Measurements from ENCODE around the gene DDC. TPM values are rescaled to one million over a fixed set of nuclear protein-coding genes. Genes with fewer than 3 reads are reported as not detected.

Gene DDC
- total RNA-seq, 2 donors from 2014 or later = 85.4 to 90.2 TPM

DNA sequence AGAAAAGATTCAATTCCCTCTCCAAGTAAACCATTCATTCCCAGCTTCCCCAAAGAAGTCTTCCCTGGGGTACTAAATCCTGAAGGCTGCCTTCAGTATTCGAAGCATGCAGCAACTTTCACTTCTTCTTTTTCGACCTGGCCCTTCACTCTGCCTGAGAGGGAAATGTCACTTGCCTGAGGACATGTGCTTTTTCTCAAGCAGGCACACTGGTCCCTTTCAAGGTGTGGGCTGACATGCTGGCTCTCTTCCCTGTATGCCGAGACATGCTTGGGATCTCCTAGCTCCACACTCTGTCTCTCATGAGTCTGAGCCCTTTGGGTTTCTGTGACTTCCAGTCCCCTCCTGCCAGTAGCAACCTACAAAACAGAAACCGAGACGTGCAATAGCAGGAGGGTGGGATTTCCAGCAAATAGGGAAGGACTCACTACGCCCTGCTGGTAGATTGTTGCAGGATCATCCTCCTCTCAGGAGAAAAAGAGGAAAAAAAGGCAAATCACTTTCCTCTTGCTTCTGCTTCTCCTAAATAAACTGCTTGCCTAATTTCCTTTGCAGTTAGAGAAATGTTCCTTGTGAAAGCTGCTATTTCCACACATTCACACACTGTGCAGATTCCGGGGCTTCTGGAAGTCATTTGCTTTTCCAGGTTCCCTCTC is 148.6 kb downstream of the DDC start:
- no peaks in the 10 kb centered on the region for H3K36me3 ChIP-seq
- H3K27me3 ChIP-seq = no peaks in the 10 kb centered on the region
- H3K4me3 ChIP-seq = no peak overlapping the region
- no peak overlapping the region for H3K27ac ChIP-seq
- TF ChIP-seq, protein P1, sequence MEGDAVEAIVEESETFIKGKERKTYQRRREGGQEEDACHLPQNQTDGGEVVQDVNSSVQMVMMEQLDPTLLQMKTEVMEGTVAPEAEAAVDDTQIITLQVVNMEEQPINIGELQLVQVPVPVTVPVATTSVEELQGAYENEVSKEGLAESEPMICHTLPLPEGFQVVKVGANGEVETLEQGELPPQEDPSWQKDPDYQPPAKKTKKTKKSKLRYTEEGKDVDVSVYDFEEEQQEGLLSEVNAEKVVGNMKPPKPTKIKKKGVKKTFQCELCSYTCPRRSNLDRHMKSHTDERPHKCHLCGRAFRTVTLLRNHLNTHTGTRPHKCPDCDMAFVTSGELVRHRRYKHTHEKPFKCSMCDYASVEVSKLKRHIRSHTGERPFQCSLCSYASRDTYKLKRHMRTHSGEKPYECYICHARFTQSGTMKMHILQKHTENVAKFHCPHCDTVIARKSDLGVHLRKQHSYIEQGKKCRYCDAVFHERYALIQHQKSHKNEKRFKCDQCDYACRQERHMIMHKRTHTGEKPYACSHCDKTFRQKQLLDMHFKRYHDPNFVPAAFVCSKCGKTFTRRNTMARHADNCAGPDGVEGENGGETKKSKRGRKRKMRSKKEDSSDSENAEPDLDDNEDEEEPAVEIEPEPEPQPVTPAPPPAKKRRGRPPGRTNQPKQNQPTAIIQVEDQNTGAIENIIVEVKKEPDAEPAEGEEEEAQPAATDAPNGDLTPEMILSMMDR (IDR thresholded peaks at IDR 0.05) = no peak
- H3K4me1 ChIP-seq = no peaks in the 10 kb centered on the region
- intact Hi-C loops (cut with DNase I) = loop anchor here (10.0 kb wide), 1 partner anchor 212 kb away; no protein-coding TSS in a partner anchor
- DNase-seq = no peak
- no peaks in the 10 kb centered on the region for H3K9me3 ChIP-seq
- no peak overlapping the region for H3K9ac ChIP-seq (ENCODE audit: low read depth in 2 of 2, low read length in 2 of 2)

DNA sequence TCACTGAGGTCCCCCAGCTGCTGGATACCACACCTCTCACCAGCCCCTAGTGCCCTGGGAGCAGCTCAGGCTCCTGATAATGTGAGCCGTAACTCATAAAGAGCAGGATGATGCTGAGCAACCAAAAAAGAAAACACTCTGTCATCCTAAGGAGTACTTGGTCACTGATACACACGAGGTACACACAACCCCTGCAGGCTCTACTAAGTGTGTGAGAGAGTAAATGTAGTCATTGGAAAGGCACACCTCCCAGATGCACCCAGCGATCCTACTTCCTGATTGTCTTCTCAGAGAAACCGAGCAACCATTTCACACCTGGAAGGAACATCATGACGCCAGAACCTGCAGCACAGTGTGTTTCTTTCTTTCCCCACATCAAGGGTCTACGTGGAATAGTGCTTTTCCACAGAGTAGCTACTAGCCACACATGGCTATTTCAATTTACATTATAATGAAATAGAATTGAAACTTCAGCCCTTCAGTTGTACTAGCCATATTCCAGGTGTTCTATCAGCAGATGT is 149.3 kb downstream of the DDC start:
- Histone ChIP-seq H3K27me3 (no peaks in the 10 kb centered on the region), H3K27ac (no peak overlapping the region), H3K4me3 (no peak overlapping the region), H3K9me3 (no peaks in the 10 kb centered on the region), H3K9ac (ENCODE audit: low read depth in 2 of 2, low read length in 2 of 2) (no peak overlapping the region), H3K36me3 (no peaks in the 10 kb centered on the region), H3K4me1 (no peaks in the 10 kb centered on the region)
- TF ChIP-seq, protein P1 (IDR thresholded peaks at IDR 0.05) = no peak
- intact Hi-C loops (cut with DNase I) = loop anchor here (10.0 kb wide), 1 partner anchor 211 kb away; no protein-coding TSS in a partner anchor
- DNase-seq = no peak

DNA sequence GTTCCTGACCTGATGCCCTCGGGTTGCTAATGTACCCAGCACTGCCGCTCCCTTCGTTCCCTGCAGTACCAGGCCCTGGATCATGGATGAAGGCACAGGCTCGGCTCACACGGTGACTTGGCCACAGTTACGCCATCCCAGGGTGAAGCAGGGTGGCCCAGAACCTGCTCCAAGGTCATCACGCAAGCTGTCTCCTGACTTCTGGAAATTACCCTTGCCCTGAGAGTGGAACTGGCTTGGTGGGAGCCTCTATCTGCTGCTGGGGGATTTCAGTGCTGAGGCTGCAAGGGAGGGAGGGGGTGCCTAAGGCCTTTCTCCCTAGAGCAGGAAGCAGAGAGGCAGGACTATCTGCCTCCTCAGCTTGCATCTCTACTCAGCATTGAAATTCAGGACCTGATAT is 151.6 kb downstream of the DDC start:
- Histone ChIP-seq H3K27ac (no peak overlapping the region), H3K27me3 (no peaks in the 10 kb centered on the region), H3K4me1 (no peaks in the 10 kb centered on the region), H3K9ac (ENCODE audit: low read depth in 2 of 2, low read length in 2 of 2) (no peak overlapping the region), H3K9me3 (no peaks in the 10 kb centered on the region), H3K4me3 (no peak overlapping the region), H3K36me3 (no peaks in the 10 kb centered on the region)
- TF ChIP-seq, protein P1 (IDR thresholded peaks at IDR 0.05) = no peak
- no peak for DNase-seq
- intact Hi-C loops (cut with DNase I) = loop anchor here (10.0 kb wide), 1 partner anchor 209 kb away; no protein-coding TSS in a partner anchor

DNA sequence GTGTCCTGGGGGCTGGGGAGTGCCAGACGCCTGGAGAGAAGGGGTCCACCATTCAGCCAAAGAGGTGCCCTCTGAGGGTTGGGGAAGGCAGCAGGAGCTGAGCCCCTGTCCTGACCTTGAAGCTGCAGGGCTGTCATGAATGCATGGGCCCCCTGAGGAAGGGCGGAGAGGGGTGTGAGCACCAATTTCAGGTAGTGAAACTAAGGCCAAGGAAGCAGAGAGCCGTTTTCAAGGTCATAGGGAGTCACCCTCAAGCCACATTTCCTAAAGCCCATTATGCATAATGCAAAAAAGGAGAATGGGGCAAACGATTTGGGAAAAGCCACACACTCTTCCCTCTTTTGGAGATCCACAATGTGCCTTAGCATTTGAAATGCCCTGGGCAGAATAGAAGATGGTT is 152.2 kb downstream of the DDC start:
- Histone ChIP-seq H3K27ac (no peak overlapping the region), H3K36me3 (no peaks in the 10 kb centered on the region), H3K9me3 (no peaks in the 10 kb centered on the region), H3K27me3 (no peaks in the 10 kb centered on the region), H3K4me1 (no peaks in the 10 kb centered on the region), H3K9ac (ENCODE audit: low read depth in 2 of 2, low read length in 2 of 2) (no peak overlapping the region), H3K4me3 (no peak overlapping the region)
- no peak for DNase-seq
- intact Hi-C loops (cut with DNase I) = loop anchor here (10.0 kb wide), 1 partner anchor 208 kb away; no protein-coding TSS in a partner anchor
- TF ChIP-seq, protein P1 (IDR thresholded peaks at IDR 0.05) = no peak

DNA sequence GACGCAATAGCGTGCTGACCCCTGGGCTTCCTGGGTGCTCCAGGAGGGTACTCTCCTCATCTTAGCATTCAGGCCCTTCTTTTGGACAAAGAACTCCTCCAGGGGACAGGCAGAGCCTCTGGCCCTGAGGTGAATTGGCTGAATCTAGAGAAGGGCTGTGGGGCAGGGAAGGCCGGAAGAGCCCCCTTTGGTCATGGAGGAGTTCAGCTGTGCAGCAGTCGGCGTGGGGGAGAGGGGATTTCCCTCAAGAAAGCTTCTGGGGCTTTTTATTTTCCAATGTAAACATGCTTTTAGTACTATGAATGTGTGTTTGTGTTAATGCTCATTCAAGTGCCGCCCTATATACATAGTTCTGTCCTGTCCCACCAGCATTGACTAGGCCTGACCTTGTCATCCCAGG is 153.9 kb downstream of the DDC start:
- Histone ChIP-seq H3K27ac (no peak overlapping the region), H3K36me3 (no peaks in the 10 kb centered on the region), H3K27me3 (no peaks in the 10 kb centered on the region), H3K4me3 (no peak overlapping the region), H3K9me3 (no peaks in the 10 kb centered on the region), H3K9ac (ENCODE audit: low read depth in 2 of 2, low read length in 2 of 2) (no peak overlapping the region), H3K4me1 (no peaks in the 10 kb centered on the region)
- TF ChIP-seq, protein P1 (IDR thresholded peaks at IDR 0.05) = no peak
- intact Hi-C loops (cut with DNase I) = loop anchor here (10.0 kb wide), 1 partner anchor 207 kb away; no protein-coding TSS in a partner anchor
- DNase-seq = no peak

Measured in colonic mucosa (tissue), 4 donors.